Measurements from ENCODE around the gene WRNIP1. TPM values are rescaled to one million over a fixed set of nuclear protein-coding genes. Genes with fewer than 3 reads are reported as not detected.

Gene WRNIP1
- 10 to 100 TPM; 42.7 to 44.3 TPM for total RNA-seq
- long read RNA-seq, transcript WRNIP1-204 (7 exons, 2,670 nt), result major isoform, 210 of 244 reads
- long read RNA-seq, transcript WRNIP1-203 (7 exons, 2,595 nt), result minor isoform, 18 of 244 reads
- long read RNA-seq, partial matches to known transcripts, result 6 of 244 reads
- long read RNA-seq, other reads (novel, unspliced or antisense), result 10 of 244 reads

DNA sequence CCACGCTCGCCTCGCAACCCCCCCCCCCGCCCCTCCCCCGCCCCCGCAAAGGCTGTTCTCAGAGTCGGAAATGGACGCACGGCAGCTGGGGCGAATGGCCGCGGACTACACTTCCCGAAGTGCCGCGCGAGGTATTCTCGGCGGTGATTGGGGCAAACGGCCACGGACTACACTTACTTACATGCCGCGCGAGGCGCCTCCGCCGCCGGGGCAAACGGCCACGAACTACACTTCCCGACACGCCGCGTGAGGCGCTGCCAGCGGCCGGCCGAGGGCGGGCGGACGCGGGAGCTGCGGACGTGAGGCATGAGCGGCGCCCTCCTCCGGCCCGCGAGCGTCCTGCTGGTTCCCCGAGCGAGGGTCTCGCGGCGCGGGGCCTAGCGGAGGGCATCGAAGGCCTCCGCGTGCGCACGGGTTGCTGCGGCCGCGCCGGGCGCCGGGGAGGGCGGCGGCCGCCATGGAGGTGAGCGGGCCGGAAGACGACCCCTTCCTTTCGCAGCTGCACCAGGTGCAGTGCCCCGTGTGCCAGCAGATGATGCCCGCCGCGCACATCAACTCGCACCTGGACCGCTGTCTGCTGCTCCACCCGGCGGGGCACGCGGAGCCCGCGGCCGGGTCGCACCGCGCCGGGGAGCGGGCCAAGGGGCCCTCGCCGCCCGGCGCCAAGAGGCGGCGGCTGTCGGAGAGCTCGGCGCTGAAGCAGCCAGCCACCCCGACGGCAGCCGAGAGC lies at the start of gene WRNIP1:
WRNIP1 (plus strand) TSS at position 228 of the 730 bp plus-strand sequence; CDS start at position 458, 230 bp downstream.
- DNase-seq (peak; percentile 98 to 99), ATAC-seq (peak; percentile 84)
- intact Hi-C loops (cut with DNase I, micrococcal nuclease), result no loop called here

DNA sequence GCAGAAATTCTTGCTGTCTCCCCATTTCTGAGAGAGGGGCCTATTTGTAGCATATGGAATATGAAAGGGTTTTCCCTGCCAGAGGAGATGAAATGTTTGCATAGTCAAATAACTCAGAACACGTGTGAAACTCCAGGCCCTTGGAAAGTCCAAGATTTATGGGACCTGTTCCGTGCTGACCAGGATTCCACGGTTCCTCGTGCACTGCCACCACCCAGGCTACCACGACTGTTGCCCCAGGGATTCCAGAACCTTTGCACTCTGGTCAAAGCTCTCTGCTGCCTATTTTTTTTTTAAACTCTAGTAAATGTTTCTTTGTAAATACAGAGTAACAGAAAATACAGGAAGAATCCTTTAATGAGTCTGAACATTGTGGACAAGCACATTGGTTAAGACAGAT lies 49.5 kb upstream of the WRNIP1 start:
- DNase-seq, result peak; percentile 14 to 47
- intact Hi-C loops (cut with DNase I, micrococcal nuclease), result no loop called here
- ATAC-seq, result peak; percentile 97

DNA sequence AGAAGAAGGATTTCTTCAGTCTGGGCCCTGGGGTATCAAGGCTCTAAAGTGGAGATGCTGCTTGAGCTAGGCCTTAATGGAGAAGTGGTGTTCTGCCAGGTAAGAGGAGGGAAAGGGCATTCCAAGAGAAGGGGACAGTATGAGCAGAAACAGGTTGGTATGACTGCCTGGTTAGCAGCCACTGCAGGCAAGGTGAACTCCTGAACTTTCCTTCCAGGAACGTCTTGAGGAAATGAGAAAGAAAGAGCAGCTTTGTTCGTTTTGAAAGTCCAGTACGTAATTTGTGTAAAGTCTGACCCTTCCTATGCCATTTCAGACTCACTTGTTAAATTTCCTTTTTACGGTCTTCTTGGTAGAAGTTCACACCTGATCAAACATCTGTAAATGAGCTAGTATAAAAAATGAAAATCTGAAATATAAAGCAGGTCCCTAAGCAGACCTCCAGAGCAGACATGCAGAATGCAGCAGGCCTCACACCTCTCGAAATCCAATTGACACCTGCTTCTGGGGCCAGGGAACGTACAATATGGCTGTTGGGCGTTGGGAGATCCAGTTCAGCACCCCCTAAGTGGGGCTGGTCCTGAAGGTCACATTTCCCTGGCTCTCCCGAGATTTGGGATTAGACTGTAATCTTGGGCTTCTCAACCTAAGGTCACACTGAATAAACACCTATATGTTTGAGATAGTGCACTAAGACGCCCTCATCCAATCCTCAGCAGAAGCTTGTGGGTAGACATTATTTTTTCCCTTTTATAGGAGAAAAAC lies 48.1 kb upstream of the WRNIP1 start:
- intact Hi-C loops (cut with DNase I, micrococcal nuclease), result no loop called here
- ATAC-seq, result peak; percentile 68
- no peak for DNase-seq

DNA sequence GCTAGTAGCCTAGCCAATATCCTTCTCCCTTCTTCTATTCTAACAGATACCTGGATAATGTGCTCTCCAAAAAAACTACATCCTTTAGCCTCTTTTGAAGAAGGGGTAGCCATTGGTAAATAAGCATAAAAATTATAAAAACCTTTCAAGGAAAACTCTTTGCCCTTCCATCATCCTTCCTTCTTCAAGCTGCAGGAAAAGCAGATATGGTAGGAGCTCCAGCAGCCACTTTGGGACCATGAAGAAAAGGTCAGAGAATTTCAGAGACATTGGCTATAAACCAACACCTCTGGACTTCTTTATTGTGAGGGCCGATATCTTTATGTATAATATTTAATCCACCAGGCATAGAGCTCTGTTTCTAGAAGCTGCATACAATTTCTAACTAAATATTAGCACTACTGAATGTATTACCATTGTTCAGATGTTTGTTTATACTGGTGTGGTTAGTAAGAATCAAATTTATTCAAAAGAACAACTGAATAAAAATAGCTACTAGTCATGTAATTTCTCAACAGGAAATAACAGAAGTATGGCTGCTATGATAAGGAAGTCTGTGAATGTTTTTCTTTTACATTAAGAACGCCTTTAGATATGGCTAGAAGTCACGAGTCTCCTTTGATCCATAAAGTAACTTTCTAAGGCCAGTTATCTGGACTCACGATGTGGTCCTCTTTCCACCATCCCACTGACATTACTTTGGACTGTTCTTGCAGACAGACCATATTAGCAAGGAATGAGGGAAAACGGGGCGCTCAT lies 46.7 kb upstream of the WRNIP1 start:
- ATAC-seq, result no peak
- DNase-seq, result no peak
- intact Hi-C loops (cut with DNase I, micrococcal nuclease), result no loop called here

DNA sequence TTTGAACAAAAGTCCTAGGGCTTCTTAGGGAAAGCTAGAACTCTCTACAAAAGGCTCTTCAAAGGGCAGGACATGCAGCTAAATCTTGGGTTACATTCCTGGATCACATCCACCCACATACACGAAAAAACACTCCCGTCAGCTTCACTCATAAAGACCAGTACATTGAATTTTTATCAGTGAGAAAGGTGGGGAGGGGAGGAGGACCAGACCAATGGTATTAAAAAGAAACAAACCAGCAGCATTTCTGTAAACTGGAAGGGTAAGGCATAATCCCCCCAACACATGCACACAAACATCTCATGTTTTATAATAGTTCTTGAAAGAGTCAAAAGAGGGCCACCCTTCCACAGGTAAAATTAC lies 46.1 kb upstream of the WRNIP1 start:
- ATAC-seq, result no peak
- intact Hi-C loops (cut with DNase I, micrococcal nuclease), result no loop called here
- no peak for DNase-seq

DNA sequence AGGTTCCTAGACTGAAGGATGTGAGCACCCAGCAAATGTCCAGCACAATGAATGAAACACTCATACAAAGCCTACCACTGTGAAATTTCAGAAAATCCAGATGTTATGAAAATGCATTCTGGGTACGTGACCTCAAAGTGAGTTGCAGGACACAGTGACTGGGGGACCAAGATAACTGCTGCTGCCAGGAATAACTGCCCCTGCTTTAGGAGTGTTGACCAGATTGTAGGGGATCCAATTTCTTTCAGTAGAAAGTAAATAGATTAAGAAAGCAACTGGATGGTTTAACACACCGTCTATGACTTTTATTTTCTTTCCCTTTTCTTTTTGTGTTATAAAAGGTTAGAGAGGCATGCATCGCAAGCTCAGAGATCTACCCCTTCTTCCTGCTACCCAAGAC lies 44.0 kb upstream of the WRNIP1 start:
- no peak for ATAC-seq
- intact Hi-C loops (cut with DNase I, micrococcal nuclease), result no loop called here
- DNase-seq, result no peak

DNA sequence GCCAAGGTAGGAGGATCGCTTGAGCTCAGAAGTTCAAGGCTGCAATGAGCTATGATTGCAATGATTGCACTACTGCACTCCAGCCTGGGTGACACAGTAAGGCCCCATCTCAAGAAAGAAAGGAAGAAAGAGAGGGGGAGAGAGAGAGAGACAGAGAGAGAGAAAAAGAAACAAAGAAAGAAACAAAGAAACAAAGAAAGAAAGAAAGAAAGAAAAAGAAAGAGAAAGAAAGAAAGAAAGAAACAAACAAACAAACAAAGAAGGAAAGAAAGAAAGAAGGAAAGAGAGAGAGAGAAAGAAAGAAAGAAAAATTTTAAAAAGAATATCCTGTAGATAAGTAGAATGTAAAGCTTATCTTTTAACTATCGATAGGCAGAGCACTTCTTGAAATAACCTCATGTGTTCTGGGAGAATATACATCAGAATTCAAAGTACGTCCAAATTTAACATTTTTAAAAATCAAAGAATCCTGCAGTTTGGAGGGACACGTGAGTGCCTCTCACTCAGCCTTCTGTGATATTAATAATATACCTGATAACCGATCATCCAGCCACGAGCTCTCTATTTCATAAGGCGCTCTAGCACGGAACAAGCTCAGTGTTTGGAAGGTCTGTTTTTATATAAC lies 39.7 kb upstream of the WRNIP1 start:
- intact Hi-C loops (cut with DNase I, micrococcal nuclease), result no loop called here
- DNase-seq (no peak), ATAC-seq (no peak)

DNA sequence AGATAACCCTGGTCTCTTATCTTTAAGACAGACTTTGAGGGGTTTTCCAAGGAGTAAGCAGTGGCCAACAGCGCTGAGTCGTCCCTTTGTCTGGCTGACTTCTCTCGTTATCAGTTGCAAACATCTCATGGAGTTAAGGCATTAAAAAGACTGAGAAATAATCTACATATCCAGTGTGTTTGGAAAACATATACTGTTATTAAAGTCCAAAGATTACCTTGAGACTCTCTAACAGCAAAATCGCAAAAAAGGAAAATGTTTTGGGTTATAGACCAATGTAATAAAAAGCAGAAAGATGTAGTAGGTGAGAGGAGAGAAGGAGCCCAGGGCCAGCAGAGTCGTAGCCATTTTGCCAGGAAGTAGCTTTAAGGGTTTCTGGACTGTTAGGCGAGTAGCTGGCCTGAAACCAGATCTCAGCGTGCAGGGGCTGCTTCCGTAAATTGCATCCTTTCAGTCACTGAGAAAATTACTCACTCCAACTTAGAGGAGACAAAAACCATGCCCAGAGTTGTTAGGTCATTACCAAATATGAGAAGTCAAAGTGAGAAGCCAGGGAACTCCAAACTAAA lies 39.1 kb upstream of the WRNIP1 start:
- ATAC-seq, result no peak
- intact Hi-C loops (cut with DNase I, micrococcal nuclease), result no loop called here

DNA sequence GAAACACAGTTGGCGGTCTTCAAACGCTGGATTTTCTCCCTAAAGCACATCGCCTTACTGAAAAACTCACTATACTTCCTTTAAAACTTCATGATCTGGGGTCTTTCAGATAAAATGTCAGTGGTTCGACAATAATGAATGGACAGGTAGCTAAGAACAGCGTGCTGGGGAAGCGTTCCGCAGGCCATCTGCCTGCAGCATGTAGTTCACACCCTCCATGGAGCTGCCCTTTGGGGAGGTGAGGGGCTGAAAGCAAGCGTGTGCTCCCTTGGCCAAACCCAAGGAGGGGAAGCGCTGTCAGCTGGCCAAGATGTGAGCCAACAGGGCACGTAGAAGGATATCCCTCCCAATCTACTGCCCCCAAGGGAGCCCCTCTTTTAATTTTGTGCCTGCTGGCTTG lies 35.3 kb upstream of the WRNIP1 start:
- ATAC-seq, result no peak
- no peak for DNase-seq
- intact Hi-C loops (cut with DNase I, micrococcal nuclease), result no loop called here

More for the DNA sequence above, 39.1 kb upstream of the WRNIP1 start:
- no peak for DNase-seq

DNA sequence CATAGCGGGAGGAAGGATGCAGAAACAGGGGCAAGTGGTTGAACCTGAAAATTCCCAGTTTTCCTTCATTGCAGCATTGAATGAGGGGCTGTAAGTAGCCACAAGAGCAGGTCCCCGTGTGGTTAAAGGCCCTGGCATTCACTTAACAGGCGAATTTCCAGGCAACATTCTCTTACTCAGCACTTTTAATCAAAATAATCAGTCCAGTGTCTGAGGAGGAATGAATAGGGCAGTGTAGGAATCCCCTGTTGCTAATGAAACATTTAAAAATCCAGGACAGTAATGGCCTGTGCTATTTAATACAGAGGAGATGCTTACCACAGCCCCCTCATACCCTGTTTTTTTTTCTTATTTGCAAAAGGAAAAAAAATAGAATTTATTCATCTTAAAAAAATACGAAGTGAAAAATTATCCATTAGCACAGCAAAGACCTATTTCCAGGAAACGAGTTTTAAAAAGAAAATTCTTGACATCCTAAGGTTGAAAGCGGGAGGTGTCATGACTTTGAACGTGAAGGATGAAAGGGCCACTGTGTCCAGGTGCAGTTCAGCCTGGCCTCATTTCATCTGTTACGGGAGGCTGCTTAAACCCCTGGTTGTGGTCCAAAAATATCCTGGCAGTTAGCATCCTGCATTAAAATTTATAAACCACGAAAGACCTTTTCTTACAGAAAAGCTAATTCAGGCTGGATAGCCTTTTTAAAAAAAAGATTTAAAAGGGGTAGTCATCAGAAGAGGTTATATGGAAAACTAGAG lies 34.7 kb upstream of the WRNIP1 start:
- DNase-seq (no peak), ATAC-seq (no peak)
- intact Hi-C loops (cut with DNase I, micrococcal nuclease), result no loop called here

DNA sequence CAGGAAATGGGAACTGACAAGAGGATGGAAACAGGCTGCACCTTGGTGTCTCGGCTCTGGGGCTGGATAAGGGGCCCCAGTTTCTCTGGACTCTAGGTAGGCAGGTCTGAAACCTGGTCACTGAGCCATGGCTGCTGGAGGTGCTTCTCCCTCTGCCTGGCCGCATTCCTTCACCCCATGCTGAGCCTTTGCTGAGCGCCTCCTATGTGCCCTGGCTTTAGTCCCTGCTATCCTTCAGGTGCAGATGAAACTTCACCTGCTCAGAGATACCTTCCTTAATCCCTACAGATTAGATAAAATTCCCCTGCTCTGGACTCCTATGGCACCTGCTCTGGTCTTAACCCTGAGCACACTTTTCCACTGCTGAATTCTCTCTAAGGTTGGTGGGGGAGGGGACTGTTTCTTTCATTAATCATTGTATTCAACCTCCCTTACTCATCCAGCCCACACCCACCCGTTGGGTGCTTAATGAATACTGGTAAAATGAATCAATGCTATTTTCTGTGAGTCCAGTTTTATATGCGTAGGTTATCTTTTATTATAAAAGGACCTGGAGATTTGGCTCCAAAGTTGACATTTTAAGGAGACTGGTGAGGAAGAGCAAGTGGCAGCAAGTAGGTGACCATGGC lies 33.8 kb upstream of the WRNIP1 start:
- DNase-seq, result no peak
- no peak for ATAC-seq

DNA sequence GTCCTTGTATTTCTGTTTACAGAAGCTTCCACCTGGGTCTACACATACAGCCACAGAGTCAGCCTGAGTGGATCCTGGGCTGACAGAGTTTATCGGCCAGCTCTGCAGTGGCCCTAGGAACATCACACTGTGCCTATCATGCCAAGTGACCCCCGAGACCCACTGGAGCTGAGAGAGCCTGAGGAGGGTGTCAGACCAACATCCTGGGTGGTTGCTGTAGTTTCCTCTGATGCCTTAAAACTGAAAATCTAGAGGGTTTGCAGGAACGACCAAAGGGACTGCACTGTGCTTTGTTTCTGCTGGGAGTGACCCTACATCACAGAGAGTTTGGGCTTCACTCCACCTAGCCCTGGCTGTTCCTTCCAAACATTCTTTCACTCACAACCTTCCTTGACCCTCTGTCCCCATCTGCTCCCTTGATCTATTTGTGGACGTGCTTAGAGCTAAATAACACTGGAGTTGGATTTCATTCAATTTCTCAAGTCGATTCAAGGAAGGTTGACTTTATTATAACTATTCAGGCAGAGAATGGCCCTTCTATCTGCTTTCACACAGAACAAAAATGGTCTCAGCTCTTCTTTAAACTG lies 32.6 kb upstream of the WRNIP1 start:
- ATAC-seq, result no peak
- intact Hi-C loops (cut with DNase I, micrococcal nuclease), result no loop called here
- no peak for DNase-seq

More for the DNA sequence above, 33.8 kb upstream of the WRNIP1 start:
- intact Hi-C loops (cut with DNase I, micrococcal nuclease), result no loop called here

DNA sequence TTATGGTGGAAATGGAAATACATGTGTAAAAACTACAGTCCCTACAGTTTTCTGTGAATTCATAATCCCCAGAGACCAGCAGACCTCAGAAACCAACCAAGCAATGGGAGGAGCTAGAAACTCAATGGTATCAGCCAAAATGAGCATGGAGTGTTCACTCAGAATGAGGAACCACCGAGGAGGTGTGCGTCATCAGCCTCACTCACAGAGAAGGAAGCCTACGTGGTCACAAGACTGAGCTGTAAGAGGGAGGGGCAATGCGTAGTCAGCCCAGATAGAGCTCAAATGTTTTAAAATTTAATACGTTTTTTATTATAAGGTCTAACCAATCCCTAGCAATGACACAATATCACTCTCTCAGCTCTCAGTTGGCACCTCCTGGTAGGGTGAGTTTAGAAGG lies 31.9 kb upstream of the WRNIP1 start:
- DNase-seq, result peak; percentile 51 to 75
- ATAC-seq, result no peak
- intact Hi-C loops (cut with DNase I, micrococcal nuclease), result no loop called here

DNA sequence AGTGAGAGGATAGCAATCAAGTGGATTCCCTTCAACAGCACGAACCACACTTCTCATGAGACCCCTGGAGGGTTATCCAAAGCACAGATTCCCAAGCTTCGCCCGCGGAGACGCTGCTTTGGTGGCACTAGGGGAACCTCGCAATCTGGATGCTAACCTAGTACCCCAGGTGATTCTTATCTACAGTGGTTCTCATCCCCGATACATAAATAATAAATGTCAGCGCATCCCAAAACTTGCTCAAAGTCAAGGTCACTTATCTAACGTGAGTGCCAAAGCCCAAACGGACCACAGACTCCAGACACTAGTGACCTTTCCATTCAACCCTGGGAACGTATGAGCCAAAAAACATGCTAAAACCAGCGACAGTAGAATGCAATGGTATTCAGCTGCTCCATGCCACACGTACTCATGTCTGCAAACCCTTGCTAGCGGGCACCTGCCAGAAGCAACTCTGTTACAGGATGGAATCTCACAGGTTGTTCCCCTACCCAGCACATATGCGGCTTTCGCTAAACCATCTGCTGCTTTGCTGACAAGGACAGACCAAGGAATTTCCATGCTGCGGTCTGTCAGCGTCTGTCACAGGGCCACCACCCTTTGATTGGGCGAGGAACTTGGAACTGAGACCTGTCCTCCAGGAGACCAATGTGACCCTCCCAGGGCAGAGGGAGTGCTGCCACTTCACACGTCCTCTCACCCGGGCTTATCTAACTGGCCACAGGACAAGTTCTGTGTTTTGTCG lies 31.3 kb upstream of the WRNIP1 start:
- intact Hi-C loops (cut with DNase I, micrococcal nuclease), result no loop called here
- DNase-seq (no peak), ATAC-seq (no peak)

DNA sequence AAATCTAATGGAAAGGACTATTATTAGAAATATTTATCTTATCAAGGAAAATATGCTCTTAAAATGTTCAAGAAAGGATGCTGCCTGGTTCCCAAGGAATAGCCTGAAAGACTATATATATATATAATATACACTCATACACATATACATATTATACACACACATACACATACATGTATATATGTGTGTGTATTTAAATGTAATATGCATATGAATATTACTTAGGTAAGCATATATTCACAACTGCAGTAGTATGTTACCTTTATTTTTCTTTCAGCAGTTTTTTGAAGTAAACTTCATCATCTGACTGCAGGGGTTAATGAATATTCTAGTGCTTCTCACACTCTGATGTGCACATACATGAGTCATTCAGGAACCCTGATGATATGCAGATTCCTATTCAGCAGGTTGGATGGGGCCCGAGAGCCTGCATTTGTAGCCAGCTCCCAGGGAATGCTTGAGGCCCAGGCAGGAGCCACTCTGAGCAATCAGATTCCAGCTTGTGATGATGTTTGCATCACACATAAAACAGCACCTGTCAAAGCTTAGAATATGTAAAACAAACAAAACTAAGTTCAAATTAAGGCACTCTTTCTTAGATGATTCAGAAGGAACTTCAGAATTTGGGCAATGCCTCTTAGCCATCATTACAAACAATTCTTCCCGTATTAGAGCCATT lies 30.6 kb upstream of the WRNIP1 start:
- ATAC-seq, result no peak

DNA sequence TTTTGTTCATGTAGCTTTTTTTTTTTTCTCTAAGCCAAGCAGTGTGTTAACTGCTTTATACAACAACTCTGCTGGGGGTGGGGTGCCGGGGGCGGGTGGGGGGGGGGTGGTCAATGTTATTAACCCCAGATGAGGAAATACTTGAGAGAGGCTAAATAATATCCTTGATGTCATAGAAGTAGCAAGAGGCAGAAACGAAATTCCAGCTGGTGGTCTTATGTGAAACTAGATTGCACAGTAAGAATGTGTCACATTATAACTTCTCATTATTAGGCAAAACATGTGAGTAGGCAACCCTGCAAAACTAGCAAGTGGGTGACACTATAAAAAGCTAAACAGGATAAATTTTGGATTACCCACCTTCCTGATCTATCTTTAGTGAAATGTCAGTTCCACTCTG lies 27.3 kb upstream of the WRNIP1 start:
- ATAC-seq (no peak), DNase-seq (no peak)
- intact Hi-C loops (cut with DNase I, micrococcal nuclease), result no loop called here

More for the DNA sequence above, 30.6 kb upstream of the WRNIP1 start:
- intact Hi-C loops (cut with DNase I, micrococcal nuclease), result no loop called here
- DNase-seq, result no peak
